Right lobe of liver (tissue), 6 donors: ENCODE results near the gene NAA60. TPM values are rescaled to one million over a fixed set of nuclear protein-coding genes. Genes with fewer than 3 reads are reported as not detected.
"Not testable (repeated sequence)": the region's sequence is repeated elsewhere in the genome, so short reads cannot be mapped to it uniquely, and the experiment has no call there.

ENCODE experiments used
- ATAC-seq, 4 donors: fragments of 200-7000 bp; cut with Tn5 transposase; one replicate each; pipeline ENCODE4 v1.9.1; 2020; ENCODE audit warnings: mild to moderate bottlenecking in 4 of 4, moderate library complexity in 4 of 4
- DNase-seq, 3 donors: peaks; one replicate each; pipeline ENCODE4 v3.0.0-alpha.2; 2020
- H3K27ac ChIP-seq, 3 donors: fragments of 200-600 bp; one replicate each; pipeline ENCODE4 v1.8.0; 2022
- H3K27me3 ChIP-seq, 2 donors: fragments of 200-600 bp; one replicate each; pipeline ENCODE4 v1.8.0; 2022
- H3K36me3 ChIP-seq, 4 donors: fragments of 200-600 bp; sonication (generic) in 1 of 4; one replicate each; pipeline versions ENCODE4 v1.5.1 to v1.8.0; 2017 to 2022; ENCODE audit warnings: control low read depth in 1 of 4
- H3K4me1 ChIP-seq, 4 donors: fragments of 200-600 bp; sonication (generic) in 1 of 4; one replicate each; pipeline versions ENCODE4 v1.5.1 to v1.8.0; 2017 to 2022; ENCODE audit warnings: control low read depth in 1 of 4
- H3K4me3 ChIP-seq, 3 donors: fragments of 200-600 bp; one replicate each; pipeline ENCODE4 v1.8.0; 2022
- H3K9me3 ChIP-seq, 4 donors: fragments of 200-600 bp; sonication (generic) in 1 of 4; one replicate each; pipeline versions ENCODE4 v1.5.1 to v1.8.0; 2017 to 2022; ENCODE audit warnings: control low read depth in 1 of 4
- POLR2A ChIP-seq: fragments of 450-650 bp; IDR thresholded peaks from one replicate; pipeline ENCODE4 v1.6.1; 2017; ENCODE audit warnings: antibody characterized with exemption, mild to moderate bottlenecking
- WGBS: methylation state at CpG from one replicate; pipeline ENCODE4 v1.1.6; 2018; ENCODE audit warnings: low coverage, low lambda C conversion rate; ENCODE audit not compliant: insufficient coverage; ENCODE audit errors: missing lambda C conversion rate; 5-methylcytosine and 5-hydroxymethylcytosine counted together
- intact Hi-C, 2 donors: fragments of 100-400 bp; cut with DNase I; formaldehyde crosslinking; loops; one replicate each; pipeline versions ENCODE4 v1.11.2 to v1.14.1; 2022
- total RNA-seq, 6 experiments: library from RNA; depleted of rRNA in 2 of 6; stranded (reverse); fragments of >200 nt in 2 of 6; fragmentation: NEBNext Ultra II Directional in 3 of 6; extraction: Animal tissue kit (Norgen Biotek cat#: 25700) in 3 of 6; gene quantifications; one replicate each; pipeline versions ENCODE4 v1.1.0 to v1.2.4, GENCODE V29; 2016 to 2023
- TF ChIP-seq, protein P1 (sequence below), 4 donors: fragments of 200-600 bp in 3 of 4; fragments of 450-650 bp in 1 of 4; IDR thresholded peaks; one replicate each; pipeline versions ENCODE4 v1.5.1 to v1.8.0; 2016 to 2022; ENCODE audit warnings: antibody characterized with exemption in 4 of 4, mild to moderate bottlenecking in 2 of 4
- donor health status: DM: no; HTN: yes; CAD: no.
- donor health status: DM: no; HTN: no; CAD: no.
- donor health status: DM: no; HTN: no; CAD: no.
- donor health status: DM: no; HTN: yes; CAD: no.
- donor health status: DM: no; HTN: yes; CAD: no.

Gene NAA60
- total RNA-seq, 6 experiments from 2014 or later, result 25.0 to 46.6 (median 30.8) TPM

DNA sequence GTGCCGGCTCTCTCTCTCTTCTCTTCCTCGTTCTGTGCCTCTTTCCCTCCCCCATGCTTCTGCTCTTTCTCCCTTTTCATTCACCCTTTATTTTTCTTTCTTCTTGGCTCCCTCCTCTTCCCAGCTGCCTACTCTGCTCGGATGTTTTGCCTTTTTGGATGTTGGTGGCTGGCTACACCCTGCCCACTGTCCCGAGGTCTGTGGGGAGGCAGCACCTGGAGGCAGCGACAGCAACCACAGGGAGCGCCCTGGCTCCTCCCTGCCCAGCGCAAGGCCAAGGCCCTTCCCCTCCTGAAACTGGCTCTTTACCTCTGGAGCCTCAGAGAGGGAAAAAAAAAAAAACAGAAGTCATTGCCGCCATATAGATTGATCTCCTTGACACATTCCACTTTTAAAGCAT is 77.4 kb downstream of the NAA60 start:
- TF ChIP-seq, protein P1, sequence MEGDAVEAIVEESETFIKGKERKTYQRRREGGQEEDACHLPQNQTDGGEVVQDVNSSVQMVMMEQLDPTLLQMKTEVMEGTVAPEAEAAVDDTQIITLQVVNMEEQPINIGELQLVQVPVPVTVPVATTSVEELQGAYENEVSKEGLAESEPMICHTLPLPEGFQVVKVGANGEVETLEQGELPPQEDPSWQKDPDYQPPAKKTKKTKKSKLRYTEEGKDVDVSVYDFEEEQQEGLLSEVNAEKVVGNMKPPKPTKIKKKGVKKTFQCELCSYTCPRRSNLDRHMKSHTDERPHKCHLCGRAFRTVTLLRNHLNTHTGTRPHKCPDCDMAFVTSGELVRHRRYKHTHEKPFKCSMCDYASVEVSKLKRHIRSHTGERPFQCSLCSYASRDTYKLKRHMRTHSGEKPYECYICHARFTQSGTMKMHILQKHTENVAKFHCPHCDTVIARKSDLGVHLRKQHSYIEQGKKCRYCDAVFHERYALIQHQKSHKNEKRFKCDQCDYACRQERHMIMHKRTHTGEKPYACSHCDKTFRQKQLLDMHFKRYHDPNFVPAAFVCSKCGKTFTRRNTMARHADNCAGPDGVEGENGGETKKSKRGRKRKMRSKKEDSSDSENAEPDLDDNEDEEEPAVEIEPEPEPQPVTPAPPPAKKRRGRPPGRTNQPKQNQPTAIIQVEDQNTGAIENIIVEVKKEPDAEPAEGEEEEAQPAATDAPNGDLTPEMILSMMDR (IDR thresholded peaks at IDR 0.05), result no peak
- no peak for TF ChIP-seq POLR2A
- WGBS, result 80% methylated on average over 7 of the region's 8 CpGs
- H3K36me3 ChIP-seq, result peaks cover 0 to 34% (median 7%) of the 10 kb centered on the region in 4 donors
- no peaks in the 10 kb centered on the region for H3K9me3 ChIP-seq
- ATAC-seq (peak in 1 of 4 donors; percentile 33), DNase-seq (no peak)
- peaks cover 0 to 12% (median 0%) of the 10 kb centered on the region in 4 donors for H3K4me1 ChIP-seq
- H3K27me3 ChIP-seq, result no peaks in the 10 kb centered on the region
- H3K27ac ChIP-seq, result no peak overlapping the region
- H3K4me3 ChIP-seq, result no peak overlapping the region
- intact Hi-C loops, result no loop called here

DNA sequence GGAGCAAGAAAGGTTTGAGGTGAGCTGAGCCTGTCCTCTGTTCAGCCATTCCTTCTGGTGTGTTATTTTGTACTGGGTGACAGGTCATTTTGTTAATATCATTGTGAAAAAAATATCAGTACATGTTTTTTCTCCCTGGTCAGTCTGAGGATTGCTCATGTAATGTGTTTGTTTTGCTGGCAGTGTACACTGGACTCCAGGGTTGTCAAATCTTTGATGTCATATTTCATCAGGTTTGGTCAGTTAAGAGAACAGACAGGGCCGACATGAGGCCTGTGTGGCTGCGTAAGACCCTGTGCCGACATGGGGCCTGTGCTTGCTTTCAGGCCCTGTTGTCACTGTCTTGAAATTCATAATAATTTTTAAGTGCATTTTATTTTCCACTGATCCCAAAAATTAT is 79.8 kb downstream of the NAA60 start:
- no peaks in the 10 kb centered on the region for H3K9me3 ChIP-seq
- no peaks in the 10 kb centered on the region for H3K27me3 ChIP-seq
- peak overlapping the region in 1 of 3 donors; percentile 2 for H3K27ac ChIP-seq
- DNase-seq (no peak), ATAC-seq (peak; percentile 70 to 85 (median 74))
- H3K36me3 ChIP-seq, result peaks cover 0 to 19% (median 3%) of the 10 kb centered on the region in 4 donors
- WGBS, result 24% methylated on average over 3 of the region's 3 CpGs
- intact Hi-C loops, result no loop called here
- no peak overlapping the region for H3K4me3 ChIP-seq
- peaks cover 0 to 12% (median 0%) of the 10 kb centered on the region in 4 donors for H3K4me1 ChIP-seq
- TF ChIP-seq, protein P1 (IDR thresholded peaks at IDR 0.05), result no peak
- no peak for TF ChIP-seq POLR2A

GRCh38 chr16:3525951-3526350 is 82.5 kb downstream of the NAA60 start:
- Histone ChIP-seq H3K27ac (no peak overlapping the region), H3K4me1 (peaks cover 0 to 12% (median 0%) of the 10 kb centered on the region in 4 donors), H3K4me3 (no peak overlapping the region), H3K27me3 (no peaks in the 10 kb centered on the region), H3K36me3 (peaks cover 0 to 11% (median 4%) of the 10 kb centered on the region in 4 donors), H3K9me3 (no peaks in the 10 kb centered on the region)
- 85% methylated on average over 5 of the region's 5 CpGs for WGBS
- no peak for ATAC-seq
- intact Hi-C loops, result no loop called here
- DNase-seq, result no peak
- TF ChIP-seq, protein P1 (IDR thresholded peaks at IDR 0.05), result no peak
- TF ChIP-seq POLR2A, result no peak

- H3K9me3 ChIP-seq, H3K27ac ChIP-seq, intact Hi-C loops, H3K27me3 ChIP-seq, H3K4me3 ChIP-seq: not testable (repeated sequence)
- peaks cover 0 to 11% (median 4%) of the 10 kb centered on the region in 4 donors for H3K36me3 ChIP-seq
- TF ChIP-seq, protein P1 (IDR thresholded peaks at IDR 0.05), result peak; percentile 60 to 74 (median 71)
- DNase-seq, result peak; percentile 85 to 87 (median 86)
- 14% methylated on average over 6 of the region's 12 CpGs for WGBS
- peak in 1 of 4 donors; percentile 39 for ATAC-seq
- peaks cover 0 to 12% (median 0%) of the 10 kb centered on the region in 4 donors for H3K4me1 ChIP-seq
These were observed 83.8 kb downstream of the NAA60 start for GRCh38 chr16:3527216-3527829.
